ENCODE data around the gene ZEB2. TPM values are rescaled to one million over a fixed set of nuclear protein-coding genes. Genes with fewer than 3 reads are reported as not detected.

Gene ZEB2
- total and polyA plus RNA-seq, 2 of the 8 experiments (the other 6 are each of a cell fraction or from before 2014, with no cell fraction given): 0.38 TPM; not detected in 1

GRCh38 chr2:144372410-144373080 is 147.4 kb downstream of the ZEB2 start:
- Histone ChIP-seq H3K23me2 (ENCODE audit: low read depth, low read length) (no peaks in the 10 kb centered on the region), H3K4me3 (ENCODE audit: extremely low read depth in 1 of 4, insufficient read depth in 2 of 4, low read depth in 3 of 4, low read length in 4 of 4) (no peak overlapping the region), H3K27me3 (replicated peaks in 1 of 4; ENCODE audit: control insufficient read depth in 3 of 4, extremely low read depth in 1 of 4, insufficient read depth in 3 of 4, low read length in 3 of 4) (no peaks in the 10 kb centered on the region), H4K91ac (replicated peaks; ENCODE audit: insufficient read length, low read length) (no peak overlapping the region), H3K14ac (ENCODE audit: insufficient read length) (no peak overlapping the region), H3K79me2 (ENCODE audit: control insufficient read depth in 1 of 2, insufficient read depth in 2 of 2, low read length in 2 of 2) (no peaks in the 10 kb centered on the region), H4K20me1 (replicated peaks in 1 of 2; ENCODE audit: control insufficient read depth in 1 of 2, insufficient read depth in 2 of 2, low read length in 2 of 2) (no peaks in the 10 kb centered on the region), H2AK5ac (ENCODE audit: low read depth, low read length) (no peak overlapping the region), H3K4me1 (replicated peaks in 1 of 4; ENCODE audit: control insufficient read depth in 3 of 4, insufficient read depth in 4 of 4, low read length in 3 of 4) (no peaks in the 10 kb centered on the region), H2AFZ (ENCODE audit: low read length) (peak overlapping the region; percentile 22; the same call in 1 of the 2 replicates), H3K23ac (ENCODE audit: insufficient read length) (no peak overlapping the region), H3K4me2 (ENCODE audit: insufficient read depth in 1 of 2, low read depth in 2 of 2, low read length in 2 of 2) (no peak overlapping the region), H3K18ac (ENCODE audit: extremely low read depth, low read length) (no peak overlapping the region), H2BK15ac (ENCODE audit: low read length) (no peak overlapping the region), H2BK5ac (ENCODE audit: low read depth, low read length) (no peak overlapping the region), H2BK20ac (ENCODE audit: low read length) (no peak overlapping the region), H3K36me3 (ENCODE audit: control insufficient read depth in 2 of 4, insufficient read depth in 4 of 4, low read length in 3 of 4) (no peaks in the 10 kb centered on the region; a peak in 2 of 8 replicates), H3K27ac (ENCODE audit: low read depth, low read length) (no peak overlapping the region), H3K4ac (replicated peaks; ENCODE audit: insufficient read length, low read depth, low read length) (no peak overlapping the region), H2BK12ac (ENCODE audit: low read depth, low read length) (0 out of 2 replicates have a peak overlapping the region, but pooled peaks have one; percentile 4), H3K9me3 (ENCODE audit: insufficient read depth in 2 of 2, low read depth in 1 of 2, low read length in 1 of 2) (no peaks in the 10 kb centered on the region), H4K5ac (ENCODE audit: insufficient read length, low read depth, low read length) (no peak overlapping the region), H4K8ac (ENCODE audit: extremely low read depth, insufficient read depth, low read length) (no peak overlapping the region), H3K79me1 (ENCODE audit: low read depth, low read length) (no peaks in the 10 kb centered on the region), H3K9ac (replicated peaks in 1 of 4; ENCODE audit: extremely low read depth in 1 of 4, low read depth in 3 of 4, low read length in 3 of 4) (no peak overlapping the region; a peak in 1 of 7 replicates), H3K56ac (replicated peaks; ENCODE audit: insufficient read length, low read depth, low read length) (no peak overlapping the region), H2BK120ac (replicated peaks; ENCODE audit: low read depth, low read length) (no peak overlapping the region)
- ChIA-PET POLR2A (ENCODE audit: partially characterized antibody) (no interaction called here), CTCF (ENCODE audit: partially characterized antibody) (interaction anchor here (0.6 kb wide), 1 partner anchor 102 kb away, joined by 5 read pairs; no protein-coding TSS in a partner anchor)
- FAIRE-seq (no peak), DNase-seq (ENCODE audit: low read depth in 1 of 2, low spot score in 2 of 2) (no peak)
- 85% methylated on average over 10 of the region's 10 CpGs; no CpG with 5 or more reads in 1 of the 2 experiments for WGBS, 2 experiments (ENCODE audit: extremely low coverage in 1 of 2, insufficient coverage in 1 of 2, insufficient read length in 1 of 2, insufficient replicate concordance in 2 of 2, low coverage in 1 of 2, low lambda C conversion rate in 2 of 2, missing lambda C conversion rate in 1 of 2)
- TF ChIP-seq YY1 (IDR thresholded peaks at IDR 0.05; ENCODE audit: low read depth, low read length) (no peak), TAF1 (IDR thresholded peaks at IDR 0.05; ENCODE audit: low read depth, low read length) (no peak), CHD1 (IDR thresholded peaks at IDR 0.05; ENCODE audit: low read depth, low read length) (no peak), SAP30 (IDR thresholded peaks at IDR 0.05; ENCODE audit: insufficient read depth, insufficient replicate concordance, low read length) (no peak), RAD21 (IDR thresholded peaks at IDR 0.05 in 1 of 2, conservative IDR thresholded peaks at IDR 0.05 in 1 of 2; ENCODE audit: low read depth in 2 of 2, low read length in 2 of 2) (no peak), RXRA (IDR thresholded peaks at IDR 0.05; ENCODE audit: insufficient read depth, low read depth, low read length) (no peak), POLR2A (IDR thresholded peaks at IDR 0.05; ENCODE audit: control extremely low read depth in 1 of 2, low read depth in 2 of 2, low read length in 2 of 2) (no peak), CBX5 (IDR thresholded peaks at IDR 0.05; ENCODE audit: low read depth, low read length) (no peak), KDM4A (IDR thresholded peaks at IDR 0.05; ENCODE audit: low read depth, low read length, severe bottlenecking) (no peak)
